Measurements from ENCODE around the gene MRPS14. TPM values are rescaled to one million over a fixed set of nuclear protein-coding genes. Genes with fewer than 3 reads are reported as not detected.

The MRPS14 gene
- total and polyA plus RNA-seq, 12 donors = 8.9 to 31.5 (median 25.7) TPM

GRCh38 chr1:175009532-175009931, 13.7 kb downstream of the MRPS14 start:
- H3K36me3 ChIP-seq = peaks cover 0 to 100% (median 31%) of the 10 kb centered on the region in 9 donors
- no peak for TF ChIP-seq CTCF (IDR thresholded peaks at IDR 0.05)
- DNase-seq = no peak
- no peak overlapping the region for H3K27ac ChIP-seq
- peak in 2 of 8 donors; percentile 37 to 40 for ATAC-seq
- intact Hi-C loops (cut with DNase I) = no loop called here
- peaks cover 0 to 10% (median 7%) of the 10 kb centered on the region in 9 donors for H3K4me1 ChIP-seq
- 33 to 43% methylated on average over 10 of the region's 10 CpGs for WGBS, 2 donors
- no peaks in the 10 kb centered on the region for H3K27me3 ChIP-seq
- H3K9me3 ChIP-seq = no peaks in the 10 kb centered on the region
- no peak overlapping the region for H3K4me3 ChIP-seq

GRCh38 chr1:175005085-175005783, 18.0 kb downstream of the MRPS14 start:
- H3K36me3 ChIP-seq = peaks cover 0 to 59% (median 7%) of the 10 kb centered on the region in 9 donors
- WGBS, 2 donors = 92% methylated on average over 8 of the region's 8 CpGs

GRCh38 chr1:175003521-175003920, 19.7 kb downstream of the MRPS14 start:
- no peak for TF ChIP-seq CTCF (IDR thresholded peaks at IDR 0.05)
- H3K4me1 ChIP-seq = peaks cover 0 to 45% (median 17%) of the 10 kb centered on the region in 9 donors
- no peak overlapping the region for H3K4me3 ChIP-seq
- 68 to 75% methylated on average over 2 of the region's 2 CpGs for WGBS, 2 donors
- H3K36me3 ChIP-seq = peaks cover 0 to 42% (median 7%) of the 10 kb centered on the region in 9 donors
- ATAC-seq = no peak
- no peak overlapping the region for H3K27ac ChIP-seq
- no peak for DNase-seq
- intact Hi-C loops (cut with DNase I) = no loop called here
- H3K27me3 ChIP-seq = no peaks in the 10 kb centered on the region
- no peaks in the 10 kb centered on the region for H3K9me3 ChIP-seq

More at GRCh38 chr1:175005085-175005783, 18.0 kb downstream of the MRPS14 start:
- H3K4me3 ChIP-seq = no peak overlapping the region
- intact Hi-C loops (cut with DNase I) = no loop called here
- H3K4me1 ChIP-seq = peaks cover 0 to 47% (median 18%) of the 10 kb centered on the region in 9 donors
- DNase-seq (no peak), ATAC-seq (no peak)
- H3K27ac ChIP-seq = no peak overlapping the region
- no peaks in the 10 kb centered on the region for H3K9me3 ChIP-seq
- no peaks in the 10 kb centered on the region for H3K27me3 ChIP-seq
- TF ChIP-seq CTCF (IDR thresholded peaks at IDR 0.05) = no peak

- Histone ChIP-seq H3K4me1 (peaks cover 0 to 50% (median 18%) of the 10 kb centered on the region in 9 donors), H3K27me3 (no peaks in the 10 kb centered on the region), H3K4me3 (no peak overlapping the region), H3K9me3 (no peaks in the 10 kb centered on the region), H3K27ac (no peak overlapping the region), H3K36me3 (peaks cover 0 to 37% (median 7%) of the 10 kb centered on the region in 9 donors)
- DNase-seq (no peak), ATAC-seq (no peak)
- intact Hi-C loops (cut with DNase I) = no loop called here
- TF ChIP-seq CTCF (IDR thresholded peaks at IDR 0.05) = no peak
- whole genome bisulfite sequencing, 2 donors = 84 to 89% methylated on average over 17 of the region's 17 CpGs
Measured at GRCh38 chr1:175002910-175003517, 20.2 kb downstream of the MRPS14 start.

Measured in heart right ventricle (tissue), 16 donors.